ENCODE results near the gene PKP3.

DNA sequence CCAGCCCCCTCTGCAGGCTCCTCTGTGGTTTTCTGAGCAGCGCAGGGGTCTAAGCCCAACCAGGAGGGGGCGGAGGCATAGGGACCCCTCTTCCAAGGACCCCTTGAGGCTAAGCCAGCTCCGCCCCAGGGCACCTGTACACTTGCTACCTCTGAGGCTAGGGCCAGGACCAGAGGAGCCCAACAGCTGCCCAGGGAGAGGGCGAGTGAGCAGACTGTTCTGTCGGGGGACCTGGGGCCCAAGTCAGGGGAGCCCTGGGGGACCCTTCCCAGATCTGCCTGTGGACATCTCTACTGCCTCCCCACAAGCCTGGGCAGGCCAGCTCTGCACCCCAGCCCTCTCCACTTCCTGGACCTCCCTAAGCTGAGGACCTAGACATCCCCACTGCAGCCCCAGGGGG is 23.0 kb upstream of the PKP3 start:
- TF ChIP-seq, protein P1, sequence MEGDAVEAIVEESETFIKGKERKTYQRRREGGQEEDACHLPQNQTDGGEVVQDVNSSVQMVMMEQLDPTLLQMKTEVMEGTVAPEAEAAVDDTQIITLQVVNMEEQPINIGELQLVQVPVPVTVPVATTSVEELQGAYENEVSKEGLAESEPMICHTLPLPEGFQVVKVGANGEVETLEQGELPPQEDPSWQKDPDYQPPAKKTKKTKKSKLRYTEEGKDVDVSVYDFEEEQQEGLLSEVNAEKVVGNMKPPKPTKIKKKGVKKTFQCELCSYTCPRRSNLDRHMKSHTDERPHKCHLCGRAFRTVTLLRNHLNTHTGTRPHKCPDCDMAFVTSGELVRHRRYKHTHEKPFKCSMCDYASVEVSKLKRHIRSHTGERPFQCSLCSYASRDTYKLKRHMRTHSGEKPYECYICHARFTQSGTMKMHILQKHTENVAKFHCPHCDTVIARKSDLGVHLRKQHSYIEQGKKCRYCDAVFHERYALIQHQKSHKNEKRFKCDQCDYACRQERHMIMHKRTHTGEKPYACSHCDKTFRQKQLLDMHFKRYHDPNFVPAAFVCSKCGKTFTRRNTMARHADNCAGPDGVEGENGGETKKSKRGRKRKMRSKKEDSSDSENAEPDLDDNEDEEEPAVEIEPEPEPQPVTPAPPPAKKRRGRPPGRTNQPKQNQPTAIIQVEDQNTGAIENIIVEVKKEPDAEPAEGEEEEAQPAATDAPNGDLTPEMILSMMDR (IDR thresholded peaks at IDR 0.05): no peak
- no peak for TF ChIP-seq POLR2AphosphoS5 (IDR thresholded peaks at IDR 0.05)

All from breast epithelium (tissue), 3 donors.